HepG2 (cell line): ENCODE results near the gene GUK1. TPM values are rescaled to one million over a fixed set of nuclear protein-coding genes. Genes with fewer than 3 reads are reported as not detected.

ENCODE experiments used
- ATF7-NPFF ChIP-seq: sonication (generic); formaldehyde crosslinking; IDR thresholded peaks from 2 replicates; pipeline ENCODE4 v1.8.1; 2023; ENCODE audit warnings: mild to moderate bottlenecking, low read depth, missing genetic modification reagents, moderate library complexity
- ATM ChIP-seq: fragments of 450-650 bp; IDR thresholded peaks from 2 replicates; pipeline ENCODE4 v1.7.1; 2017; ENCODE audit warnings: mild to moderate bottlenecking, borderline replicate concordance
- MED1 ChIP-seq: sonication (generic); formaldehyde crosslinking; IDR thresholded peaks from 2 replicates; pipeline ENCODE4 v1.4.0; 2020; ENCODE audit warnings: missing genetic modification reagents
- MTF2 ChIP-seq: sonication (generic); formaldehyde crosslinking; IDR thresholded peaks from 2 replicates; pipeline ENCODE4 v1.5.0; 2020; ENCODE audit warnings: missing genetic modification reagents, borderline replicate concordance
- RAD21 ChIP-seq: fragments of 450-650 bp; formaldehyde crosslinking; IDR thresholded peaks from 2 replicates; pipeline ENCODE4 v1.5.0; 2020; ENCODE audit warnings: mild to moderate bottlenecking
- RARG ChIP-seq: sonication (generic); formaldehyde crosslinking; IDR thresholded peaks from 2 replicates; pipeline ENCODE4 v1.4.0; 2020; ENCODE audit warnings: low read depth, mild to moderate bottlenecking, missing genetic modification reagents
- RFX1 ChIP-seq: fragments of 450-650 bp; IDR thresholded peaks from 2 replicates; pipeline ENCODE4 v1.6.1; 2017
- SNAPC2 ChIP-seq: sonication (generic); formaldehyde crosslinking; IDR thresholded peaks from 2 replicates; pipeline ENCODE4 v1.8.1; 2022; ENCODE audit warnings: mild to moderate bottlenecking, missing genetic modification reagents
- TBX3 ChIP-seq: fragments of 450-650 bp; IDR thresholded peaks from 2 replicates; pipeline ENCODE4 v1.6.1; 2017; ENCODE audit warnings: antibody characterized with exemption, mild to moderate bottlenecking, inconsistent platforms, borderline replicate concordance
- TGIF2 ChIP-seq: IDR thresholded peaks from 2 replicates; pipeline ENCODE4 v1.6.1; 2016; ENCODE audit warnings: control low read depth, missing compliant biosample characterization
- WIZ ChIP-seq: sonication (generic); formaldehyde crosslinking; IDR thresholded peaks from 2 replicates; pipeline ENCODE4 v1.5.1; 2020; ENCODE audit warnings: mild to moderate bottlenecking, missing genetic modification reagents
- ZFP36 ChIP-seq: fragments of 150-350 bp; IDR thresholded peaks from 2 replicates; pipeline ENCODE4 v1.6.1; 2018; ENCODE audit warnings: borderline replicate concordance, low read length, low read depth; ENCODE audit not compliant: partially characterized antibody
- ZNF263 ChIP-seq: sonication (generic); formaldehyde crosslinking; IDR thresholded peaks from 2 replicates; pipeline ENCODE4 v1.4.0; 2020; ENCODE audit warnings: missing genetic modification reagents
- ZNF768 ChIP-seq: sonication (generic); formaldehyde crosslinking; IDR thresholded peaks from 2 replicates; pipeline ENCODE4 v1.4.0; 2020; ENCODE audit warnings: missing genetic modification reagents
- polyA plus RNA-seq, 8 experiments: library from polyadenylated mRNA; depleted of rRNA in 3 of 8; stranded (reverse) in 7 of 8; unstranded in 1 of 8; fragments of >200 nt; fragmentation: Illumina TruSeq in 4 of 8; extraction: Trizol in 4 of 8; gene quantifications; 2 replicates each; pipeline versions ENCODE4 v1.2.1 to v1.2.3, GENCODE V29; 2011 to 2016; ENCODE audit warnings: low read depth in 4 of 8, missing spikeins in 1 of 8, mixed read lengths in 1 of 8; ENCODE audit not compliant: insufficient read depth in 1 of 8
- total RNA-seq, 5 experiments: library from RNA; depleted of rRNA; stranded (reverse); fragments of >200 nt; fragmentation: Illumina TruSeq; extraction: Trizol; gene quantifications; 2 replicates each; pipeline ENCODE4 v1.2.3, GENCODE V29; 2016; ENCODE audit warnings: low read depth in 1 of 5
- TF ChIP-seq, protein P1 (sequence below): sonication (generic); formaldehyde crosslinking; IDR thresholded peaks from 2 replicates; pipeline ENCODE4 v1.8.1; 2023; ENCODE audit warnings: missing genetic modification reagents, inconsistent platforms, borderline replicate concordance
- TF ChIP-seq, protein P2 (sequence below): sonication (generic); formaldehyde crosslinking; IDR thresholded peaks from 2 replicates; pipeline ENCODE4 v1.4.0; 2020; ENCODE audit warnings: missing genetic modification reagents
- TF ChIP-seq, protein P3 (sequence below): conservative IDR thresholded peaks from 2 replicates; pipeline ENCODE4 v1.6.1; 2018; ENCODE audit warnings: missing genetic modification reagents
- TF ChIP-seq, protein P4 (sequence below): sonication (generic); formaldehyde crosslinking; IDR thresholded peaks from 2 replicates; pipeline ENCODE4 v1.5.0; 2020; ENCODE audit warnings: missing genetic modification reagents
- TF ChIP-seq, protein P5 (sequence below): sonication (generic); formaldehyde crosslinking; IDR thresholded peaks from 2 replicates; pipeline ENCODE4 v1.8.1; 2023; ENCODE audit warnings: mild to moderate bottlenecking, missing genetic modification reagents
- TF ChIP-seq, protein P6 (sequence below): sonication (generic); formaldehyde crosslinking; conservative IDR thresholded peaks from 2 replicates; pipeline ENCODE4 v1.8.0; 2022; ENCODE audit warnings: missing genetic modification reagents

The GUK1 gene
- total and polyA plus RNA-seq, 2 of the 13 experiments (the other 11 are each of a cell fraction or from before 2014, with no cell fraction given): 116 to 154 TPM

DNA sequence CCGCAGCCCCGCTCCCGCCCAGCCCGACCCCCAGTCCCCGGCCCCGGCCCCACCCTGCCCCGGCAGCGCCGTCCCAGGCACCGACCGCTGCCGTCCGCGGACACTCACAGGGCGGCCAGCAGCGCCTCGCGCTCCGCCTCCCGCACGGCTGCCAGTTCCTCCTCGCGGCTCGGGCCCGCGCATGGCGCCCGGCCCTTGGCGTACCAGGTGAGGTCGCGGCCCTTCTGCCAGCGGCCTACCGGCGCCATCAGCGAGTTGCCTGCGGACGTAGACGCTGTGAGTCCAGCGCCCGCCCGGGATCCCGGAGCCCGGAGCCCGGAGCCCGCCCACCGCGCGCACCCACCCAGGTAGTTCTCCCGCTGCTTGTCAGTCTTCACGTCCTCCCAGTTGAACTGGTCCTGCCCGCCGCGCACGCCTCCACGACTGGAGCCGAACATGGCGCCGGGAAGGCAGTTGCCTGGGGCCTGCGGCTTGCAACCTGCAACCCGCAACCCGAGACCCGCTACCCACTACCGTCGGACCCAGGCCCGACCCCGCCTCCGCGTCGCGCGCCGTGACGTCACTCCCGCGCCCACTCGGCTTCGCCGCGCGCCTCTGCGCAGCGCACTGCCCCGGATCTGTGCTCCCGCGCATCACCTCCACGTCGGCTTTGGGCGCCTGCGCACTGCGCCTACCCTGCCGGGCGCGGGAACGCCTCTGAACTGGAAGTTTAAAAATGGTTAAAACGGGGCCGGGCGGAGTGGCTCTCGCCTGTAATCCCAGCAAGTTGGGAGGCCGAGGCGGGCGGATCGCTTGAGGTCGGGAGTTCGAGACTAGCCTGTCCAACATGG lies 37.1 kb upstream of the GUK1 start, which contains the start of gene C1orf35 (continued):
- TF ChIP-seq, protein P1, sequence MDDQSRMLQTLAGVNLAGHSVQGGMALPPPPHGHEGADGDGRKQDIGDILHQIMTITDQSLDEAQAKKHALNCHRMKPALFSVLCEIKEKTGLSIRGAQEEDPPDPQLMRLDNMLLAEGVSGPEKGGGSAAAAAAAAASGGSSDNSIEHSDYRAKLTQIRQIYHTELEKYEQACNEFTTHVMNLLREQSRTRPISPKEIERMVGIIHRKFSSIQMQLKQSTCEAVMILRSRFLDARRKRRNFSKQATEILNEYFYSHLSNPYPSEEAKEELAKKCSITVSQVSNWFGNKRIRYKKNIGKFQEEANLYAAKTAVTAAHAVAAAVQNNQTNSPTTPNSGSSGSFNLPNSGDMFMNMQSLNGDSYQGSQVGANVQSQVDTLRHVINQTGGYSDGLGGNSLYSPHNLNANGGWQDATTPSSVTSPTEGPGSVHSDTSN (CRISPR knock-in tag): no peak
- TF ChIP-seq SNAPC2 (no peak), ATF7-NPFF (CRISPR knock-in tag) (peak; percentile 88), RFX1 (no peak), TGIF2 (0 out of 2 replicates have a peak, but pooled peaks have one; percentile 79), ZNF263 (CRISPR knock-in tag) (peak; percentile 59; the same call in 1 of the 2 replicates), TBX3 (no peak), WIZ (CRISPR knock-in tag) (peak; percentile 88; the same call in 1 of the 2 replicates), ZNF768 (CRISPR knock-in tag) (peak; percentile 45; the same call in 1 of the 2 replicates), MED1 (CRISPR knock-in tag) (peak; percentile 70), RAD21 (CRISPR knock-in tag) (0 out of 2 replicates have a peak, but pooled peaks have one; percentile 28), RARG (CRISPR knock-in tag) (no peak), MTF2 (CRISPR knock-in tag) (peak; percentile 96; the same call in 1 of the 2 replicates), ZFP36 (no peak), ATM (no peak)
- TF ChIP-seq, protein P2, sequence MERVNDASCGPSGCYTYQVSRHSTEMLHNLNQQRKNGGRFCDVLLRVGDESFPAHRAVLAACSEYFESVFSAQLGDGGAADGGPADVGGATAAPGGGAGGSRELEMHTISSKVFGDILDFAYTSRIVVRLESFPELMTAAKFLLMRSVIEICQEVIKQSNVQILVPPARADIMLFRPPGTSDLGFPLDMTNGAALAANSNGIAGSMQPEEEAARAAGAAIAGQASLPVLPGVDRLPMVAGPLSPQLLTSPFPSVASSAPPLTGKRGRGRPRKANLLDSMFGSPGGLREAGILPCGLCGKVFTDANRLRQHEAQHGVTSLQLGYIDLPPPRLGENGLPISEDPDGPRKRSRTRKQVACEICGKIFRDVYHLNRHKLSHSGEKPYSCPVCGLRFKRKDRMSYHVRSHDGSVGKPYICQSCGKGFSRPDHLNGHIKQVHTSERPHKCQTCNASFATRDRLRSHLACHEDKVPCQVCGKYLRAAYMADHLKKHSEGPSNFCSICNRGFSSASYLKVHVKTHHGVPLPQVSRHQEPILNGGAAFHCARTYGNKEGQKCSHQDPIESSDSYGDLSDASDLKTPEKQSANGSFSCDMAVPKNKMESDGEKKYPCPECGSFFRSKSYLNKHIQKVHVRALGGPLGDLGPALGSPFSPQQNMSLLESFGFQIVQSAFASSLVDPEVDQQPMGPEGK: peak; percentile 42; the same call in 1 of the 2 replicates
- TF ChIP-seq, protein P3, sequence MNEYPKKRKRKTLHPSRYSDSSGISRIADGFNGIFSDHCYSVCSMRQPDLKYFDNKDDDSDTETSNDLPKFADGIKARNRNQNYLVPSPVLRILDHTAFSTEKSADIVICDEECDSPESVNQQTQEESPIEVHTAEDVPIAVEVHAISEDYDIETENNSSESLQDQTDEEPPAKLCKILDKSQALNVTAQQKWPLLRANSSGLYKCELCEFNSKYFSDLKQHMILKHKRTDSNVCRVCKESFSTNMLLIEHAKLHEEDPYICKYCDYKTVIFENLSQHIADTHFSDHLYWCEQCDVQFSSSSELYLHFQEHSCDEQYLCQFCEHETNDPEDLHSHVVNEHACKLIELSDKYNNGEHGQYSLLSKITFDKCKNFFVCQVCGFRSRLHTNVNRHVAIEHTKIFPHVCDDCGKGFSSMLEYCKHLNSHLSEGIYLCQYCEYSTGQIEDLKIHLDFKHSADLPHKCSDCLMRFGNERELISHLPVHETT (CRISPR knock-in tag): peak; percentile 80; the same call in 1 of the 2 replicates
- TF ChIP-seq, protein P4, sequence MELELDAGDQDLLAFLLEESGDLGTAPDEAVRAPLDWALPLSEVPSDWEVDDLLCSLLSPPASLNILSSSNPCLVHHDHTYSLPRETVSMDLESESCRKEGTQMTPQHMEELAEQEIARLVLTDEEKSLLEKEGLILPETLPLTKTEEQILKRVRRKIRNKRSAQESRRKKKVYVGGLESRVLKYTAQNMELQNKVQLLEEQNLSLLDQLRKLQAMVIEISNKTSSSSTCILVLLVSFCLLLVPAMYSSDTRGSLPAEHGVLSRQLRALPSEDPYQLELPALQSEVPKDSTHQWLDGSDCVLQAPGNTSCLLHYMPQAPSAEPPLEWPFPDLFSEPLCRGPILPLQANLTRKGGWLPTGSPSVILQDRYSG (CRISPR knock-in tag): no peak; the same call in 1 of the 2 replicates
- TF ChIP-seq, protein P5, sequence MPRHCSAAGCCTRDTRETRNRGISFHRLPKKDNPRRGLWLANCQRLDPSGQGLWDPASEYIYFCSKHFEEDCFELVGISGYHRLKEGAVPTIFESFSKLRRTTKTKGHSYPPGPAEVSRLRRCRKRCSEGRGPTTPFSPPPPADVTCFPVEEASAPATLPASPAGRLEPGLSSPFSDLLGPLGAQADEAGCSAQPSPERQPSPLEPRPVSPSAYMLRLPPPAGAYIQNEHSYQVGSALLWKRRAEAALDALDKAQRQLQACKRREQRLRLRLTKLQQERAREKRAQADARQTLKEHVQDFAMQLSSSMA (CRISPR knock-in tag): no peak; the same call in 1 of the 2 replicates
- TF ChIP-seq, protein P6, sequence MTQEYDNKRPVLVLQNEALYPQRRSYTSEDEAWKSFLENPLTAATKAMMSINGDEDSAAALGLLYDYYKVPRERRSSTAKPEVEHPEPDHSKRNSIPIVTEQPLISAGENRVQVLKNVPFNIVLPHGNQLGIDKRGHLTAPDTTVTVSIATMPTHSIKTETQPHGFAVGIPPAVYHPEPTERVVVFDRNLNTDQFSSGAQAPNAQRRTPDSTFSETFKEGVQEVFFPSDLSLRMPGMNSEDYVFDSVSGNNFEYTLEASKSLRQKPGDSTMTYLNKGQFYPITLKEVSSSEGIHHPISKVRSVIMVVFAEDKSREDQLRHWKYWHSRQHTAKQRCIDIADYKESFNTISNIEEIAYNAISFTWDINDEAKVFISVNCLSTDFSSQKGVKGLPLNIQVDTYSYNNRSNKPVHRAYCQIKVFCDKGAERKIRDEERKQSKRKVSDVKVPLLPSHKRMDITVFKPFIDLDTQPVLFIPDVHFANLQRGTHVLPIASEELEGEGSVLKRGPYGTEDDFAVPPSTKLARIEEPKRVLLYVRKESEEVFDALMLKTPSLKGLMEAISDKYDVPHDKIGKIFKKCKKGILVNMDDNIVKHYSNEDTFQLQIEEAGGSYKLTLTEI (CRISPR knock-in tag): no peak
